ENCODE measurements around the gene LITAF.

DNA sequence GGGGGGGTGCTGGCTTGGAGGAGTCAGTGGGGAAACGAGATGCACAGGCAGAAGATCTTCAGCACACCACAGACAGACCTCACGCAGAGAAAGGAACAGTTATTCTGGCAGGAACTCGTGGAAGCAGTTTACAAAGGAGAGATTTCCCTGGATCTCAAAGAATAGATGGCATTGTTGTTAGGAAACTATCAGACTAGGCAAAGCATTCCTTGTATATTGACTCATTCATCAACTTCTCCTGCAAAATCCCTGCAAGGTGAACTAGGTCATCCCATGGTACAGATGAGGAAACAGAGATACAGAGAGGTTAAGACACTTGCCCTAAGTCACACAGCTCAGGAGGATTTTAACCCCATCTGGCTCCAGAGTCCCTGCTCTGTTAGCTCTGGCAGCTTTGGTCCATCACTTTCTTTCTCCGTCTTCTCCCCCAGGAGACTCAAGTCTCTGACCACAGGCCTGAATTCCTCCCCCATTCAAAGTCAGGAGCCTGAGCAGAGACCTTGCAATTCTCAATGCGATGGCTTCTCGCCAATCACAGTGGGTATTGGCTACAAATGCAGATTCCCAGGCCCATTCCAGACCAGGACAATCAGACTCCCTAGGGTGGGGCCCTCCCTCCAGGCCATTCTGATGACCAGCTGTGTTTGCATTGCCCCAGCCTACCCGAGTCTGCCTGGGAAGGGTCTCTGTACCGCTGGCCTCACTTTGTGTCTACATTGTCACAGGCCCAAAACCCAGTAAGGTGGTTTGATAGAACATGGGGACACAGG, 56.4 kb downstream of the LITAF start:
- TF ChIP-seq EP300 (IDR thresholded peaks at IDR 0.05), result no peak
- TF ChIP-seq POLR2A (IDR thresholded peaks at IDR 0.05), result no peak
- TF ChIP-seq, protein P1, sequence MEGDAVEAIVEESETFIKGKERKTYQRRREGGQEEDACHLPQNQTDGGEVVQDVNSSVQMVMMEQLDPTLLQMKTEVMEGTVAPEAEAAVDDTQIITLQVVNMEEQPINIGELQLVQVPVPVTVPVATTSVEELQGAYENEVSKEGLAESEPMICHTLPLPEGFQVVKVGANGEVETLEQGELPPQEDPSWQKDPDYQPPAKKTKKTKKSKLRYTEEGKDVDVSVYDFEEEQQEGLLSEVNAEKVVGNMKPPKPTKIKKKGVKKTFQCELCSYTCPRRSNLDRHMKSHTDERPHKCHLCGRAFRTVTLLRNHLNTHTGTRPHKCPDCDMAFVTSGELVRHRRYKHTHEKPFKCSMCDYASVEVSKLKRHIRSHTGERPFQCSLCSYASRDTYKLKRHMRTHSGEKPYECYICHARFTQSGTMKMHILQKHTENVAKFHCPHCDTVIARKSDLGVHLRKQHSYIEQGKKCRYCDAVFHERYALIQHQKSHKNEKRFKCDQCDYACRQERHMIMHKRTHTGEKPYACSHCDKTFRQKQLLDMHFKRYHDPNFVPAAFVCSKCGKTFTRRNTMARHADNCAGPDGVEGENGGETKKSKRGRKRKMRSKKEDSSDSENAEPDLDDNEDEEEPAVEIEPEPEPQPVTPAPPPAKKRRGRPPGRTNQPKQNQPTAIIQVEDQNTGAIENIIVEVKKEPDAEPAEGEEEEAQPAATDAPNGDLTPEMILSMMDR (IDR thresholded peaks at IDR 0.05), result no peak
- TF ChIP-seq POLR2AphosphoS5 (IDR thresholded peaks at IDR 0.05), result no peak
